Fibroblast of gingiva (primary cell): ENCODE results near the gene STARD7.
A peak's percentile ranks its signal among the peaks of the same experiment; 100 is the strongest.

ENCODE experiments used
- DNase-seq: peaks from one replicate; pipeline ENCODE4 v3.0.0-alpha.2; 2011; ENCODE audit warnings: low read depth

Gene STARD7, protein sequence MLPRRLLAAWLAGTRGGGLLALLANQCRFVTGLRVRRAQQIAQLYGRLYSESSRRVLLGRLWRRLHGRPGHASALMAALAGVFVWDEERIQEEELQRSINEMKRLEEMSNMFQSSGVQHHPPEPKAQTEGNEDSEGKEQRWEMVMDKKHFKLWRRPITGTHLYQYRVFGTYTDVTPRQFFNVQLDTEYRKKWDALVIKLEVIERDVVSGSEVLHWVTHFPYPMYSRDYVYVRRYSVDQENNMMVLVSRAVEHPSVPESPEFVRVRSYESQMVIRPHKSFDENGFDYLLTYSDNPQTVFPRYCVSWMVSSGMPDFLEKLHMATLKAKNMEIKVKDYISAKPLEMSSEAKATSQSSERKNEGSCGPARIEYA

DNA sequence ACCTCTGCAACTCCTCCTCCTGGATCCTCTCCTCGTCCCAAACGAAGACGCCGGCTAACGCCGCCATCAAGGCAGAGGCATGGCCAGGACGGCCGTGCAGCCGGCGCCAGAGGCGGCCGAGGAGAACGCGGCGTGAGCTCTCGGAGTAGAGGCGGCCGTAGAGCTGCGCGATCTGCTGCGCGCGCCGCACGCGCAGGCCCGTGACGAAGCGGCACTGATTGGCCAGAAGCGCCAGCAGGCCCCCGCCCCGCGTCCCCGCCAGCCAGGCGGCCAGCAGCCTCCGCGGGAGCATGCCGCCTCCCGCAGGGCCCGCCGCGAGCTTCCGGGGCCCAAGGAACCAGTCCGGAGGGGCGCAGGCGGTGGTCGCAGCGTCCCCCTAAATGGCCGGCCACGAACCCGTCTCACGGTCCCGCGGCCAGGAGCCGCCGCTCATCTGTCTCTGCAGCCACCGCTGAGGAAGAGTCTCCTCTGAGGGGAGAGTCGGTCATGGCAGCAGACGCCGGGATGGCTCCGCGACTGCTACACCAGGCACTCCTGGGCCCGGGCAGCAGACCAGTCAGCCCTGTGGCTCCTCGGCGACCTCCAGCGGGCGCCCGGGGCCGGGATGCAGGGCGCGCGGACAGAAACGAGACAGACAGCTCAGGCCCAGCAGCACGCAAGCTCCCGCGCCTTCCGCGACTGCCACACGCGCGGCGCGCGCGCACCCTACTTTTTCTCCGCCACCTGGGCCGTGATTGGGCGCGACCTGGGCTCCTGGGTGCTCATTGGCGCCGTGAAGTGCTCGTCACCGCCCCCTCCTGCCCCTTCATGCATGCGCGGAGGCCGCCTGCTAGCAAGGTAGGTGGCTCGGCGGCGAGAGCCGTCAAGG, at the start of gene STARD7:
TSS of gene STARD7 (minus strand) at position 685 of the 868 bp plus-strand sequence. CDS start at position 292, 393 bp downstream.
- DNase-seq: peak; percentile 99

DNA sequence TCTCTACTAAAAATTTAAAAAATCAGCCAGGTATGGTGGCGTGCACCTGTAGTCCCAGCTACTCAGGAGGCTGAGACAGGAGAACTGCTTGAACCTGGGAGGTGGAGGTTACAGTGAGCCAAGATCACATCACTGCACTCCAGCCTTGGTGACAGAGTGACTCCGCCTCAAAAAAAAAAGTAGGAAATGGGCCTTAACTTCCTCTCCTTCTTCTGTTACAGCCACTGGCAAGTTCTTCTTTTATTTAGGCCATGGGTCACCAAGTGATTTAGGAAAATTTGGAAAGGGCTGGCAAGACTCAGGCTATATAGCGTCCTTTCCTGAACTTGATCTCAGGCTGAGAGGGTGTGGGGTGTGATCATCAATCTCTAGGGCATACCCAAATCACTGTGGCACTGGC, 49.1 kb upstream of the STARD7 start:
- DNase-seq: peak; percentile 37

DNA sequence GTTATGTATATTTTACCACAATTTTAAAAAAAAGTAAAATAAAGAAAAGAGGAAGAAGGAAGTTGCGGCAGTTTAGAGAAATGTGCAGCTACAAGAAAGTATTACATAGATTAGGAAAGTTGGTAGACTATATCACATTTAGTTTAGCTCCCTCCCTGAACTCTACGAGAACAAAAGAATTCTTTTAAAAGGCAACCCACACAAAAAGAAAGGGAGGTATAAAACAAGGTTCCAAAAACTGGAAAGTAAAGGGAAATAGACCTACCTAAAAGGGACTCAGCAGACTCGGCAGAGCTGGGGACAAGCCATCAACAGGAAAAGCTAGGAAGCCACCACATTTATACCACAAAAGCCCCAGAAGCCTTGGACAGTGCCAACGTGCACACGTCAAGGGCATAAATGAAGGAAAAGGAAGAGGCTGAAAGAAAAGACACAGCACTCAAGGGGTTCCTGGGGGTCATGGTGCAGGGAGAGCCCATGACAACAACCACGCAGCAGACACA, 48.0 kb upstream of the STARD7 start:
- DNase-seq: no peak

DNA sequence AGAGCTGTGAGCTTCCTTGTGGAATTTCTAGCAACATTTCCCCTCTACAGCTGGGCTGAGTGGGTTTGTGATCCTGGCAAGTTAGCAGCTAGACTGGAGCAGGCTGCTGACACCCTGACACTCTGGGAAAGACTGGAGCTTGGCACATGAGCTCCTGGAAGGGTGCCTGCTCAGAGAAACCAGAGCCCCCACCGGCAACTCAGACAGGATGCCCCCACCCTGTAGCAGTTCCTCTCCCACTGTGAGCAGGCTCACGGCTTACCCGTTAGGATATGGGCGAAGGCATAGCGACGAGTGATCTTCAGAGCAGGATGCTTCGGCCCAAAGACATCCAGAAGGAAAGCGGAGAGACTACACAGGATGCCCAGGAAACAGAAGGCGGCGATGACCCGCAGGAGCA, 45.9 kb upstream of the STARD7 start:
- no peak for DNase-seq

DNA sequence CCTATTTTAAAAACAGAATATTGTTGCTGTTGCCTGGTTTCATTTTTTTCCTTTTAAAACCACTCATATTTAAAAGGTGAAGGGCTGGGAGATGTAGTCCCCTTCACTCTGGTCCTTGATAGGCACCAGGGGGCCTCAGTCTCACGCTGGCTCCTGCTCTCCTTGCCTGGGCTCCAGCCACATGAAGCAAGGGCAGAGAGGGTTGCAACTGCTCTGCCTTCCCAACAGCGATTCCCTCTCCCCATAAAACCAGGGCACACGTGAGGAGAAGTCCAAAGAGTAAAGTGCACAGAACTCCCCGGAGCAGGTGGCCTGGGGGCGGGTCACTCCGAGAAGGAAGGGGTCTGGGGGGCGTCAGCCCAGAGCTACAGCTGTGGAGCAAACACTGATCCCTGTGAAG, 44.4 kb upstream of the STARD7 start:
- no peak for DNase-seq

DNA sequence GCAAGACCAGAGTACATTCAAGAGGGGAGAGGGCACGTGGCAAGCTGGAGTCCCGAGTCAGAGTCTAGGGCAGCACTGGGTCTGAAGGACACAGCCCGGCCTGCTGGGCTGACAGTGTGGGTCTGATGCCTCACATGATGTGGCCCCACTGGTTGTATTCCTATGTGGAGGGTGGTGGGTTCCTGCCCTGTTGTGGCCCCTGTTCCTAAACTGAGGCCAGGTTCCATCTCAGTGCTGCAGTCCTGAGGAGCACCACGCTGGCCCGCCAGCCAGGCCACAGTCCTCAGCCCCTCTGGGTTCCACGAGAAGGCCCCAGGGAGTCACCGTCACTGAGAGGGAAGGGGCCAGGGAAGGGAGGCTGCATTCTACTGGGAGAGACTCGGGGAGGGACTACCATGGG, 43.9 kb upstream of the STARD7 start:
- DNase-seq: no peak

DNA sequence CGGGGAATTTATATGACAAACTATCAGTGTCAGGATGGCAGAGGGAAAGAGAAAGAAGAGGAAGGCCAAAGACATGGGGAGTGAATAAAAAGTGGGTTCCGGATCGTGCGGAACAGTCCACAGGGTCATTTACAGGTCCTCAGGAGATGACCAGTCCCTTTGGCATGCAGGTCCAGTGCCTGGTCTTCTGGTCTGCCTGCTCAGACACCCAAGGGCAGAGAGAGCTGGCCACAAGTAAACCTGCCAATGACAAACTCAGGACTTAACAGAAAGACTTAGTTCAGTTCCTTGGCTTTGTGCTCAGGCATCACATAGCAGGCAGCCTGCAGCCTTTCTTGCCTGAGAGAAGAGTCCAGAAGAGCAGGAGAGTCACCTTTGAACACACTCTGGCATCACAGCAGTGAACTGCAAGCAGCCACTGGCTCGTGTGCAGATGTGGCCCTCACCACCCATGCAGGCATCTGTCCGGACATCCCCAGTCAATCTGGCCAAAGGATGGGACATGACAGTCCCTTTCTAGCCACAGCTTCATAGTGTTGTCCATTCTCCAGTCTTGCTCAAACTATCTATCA, 43.2 kb upstream of the STARD7 start:
- peak; percentile 93 for DNase-seq

DNA sequence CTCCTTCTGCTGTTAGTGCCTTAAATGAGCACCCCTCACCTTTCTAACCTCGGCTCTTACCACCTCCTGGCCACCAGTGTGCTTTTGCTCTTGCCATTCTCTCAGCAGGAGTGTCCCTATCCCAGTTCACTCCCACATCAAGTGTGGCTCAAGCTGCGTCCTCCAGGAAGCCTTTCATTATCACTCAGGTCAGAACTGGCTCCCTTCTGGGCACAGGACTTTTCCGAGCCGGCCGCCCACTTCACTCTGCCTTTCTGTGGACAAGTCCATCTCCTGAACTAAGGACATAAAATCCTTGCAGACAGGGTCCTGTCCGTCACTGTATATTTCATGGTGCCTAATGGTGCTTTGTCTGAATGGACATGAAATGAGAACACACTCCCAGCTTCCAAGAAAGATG, 41.6 kb upstream of the STARD7 start:
- DNase-seq: no peak

DNA sequence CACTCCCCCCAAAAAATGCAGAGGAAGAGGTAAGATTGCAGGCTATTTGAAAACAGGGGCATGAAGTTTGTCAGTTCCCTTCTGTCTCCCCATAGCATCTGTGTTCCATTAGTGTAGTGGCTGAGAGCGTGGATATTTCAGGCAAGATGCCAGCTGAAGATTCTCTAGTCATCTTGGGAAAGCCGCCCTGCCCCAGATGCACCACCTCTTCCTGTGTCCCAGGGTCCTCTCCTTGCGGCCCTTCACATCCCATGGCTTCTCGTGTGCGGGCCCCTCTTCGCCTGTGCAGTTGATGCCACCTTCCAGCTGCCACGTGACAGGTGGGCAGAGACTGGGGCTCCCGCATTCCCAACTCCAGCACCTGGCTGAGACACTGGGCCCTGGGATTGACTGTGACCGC, 41.0 kb upstream of the STARD7 start:
- peak; percentile 83 for DNase-seq

DNA sequence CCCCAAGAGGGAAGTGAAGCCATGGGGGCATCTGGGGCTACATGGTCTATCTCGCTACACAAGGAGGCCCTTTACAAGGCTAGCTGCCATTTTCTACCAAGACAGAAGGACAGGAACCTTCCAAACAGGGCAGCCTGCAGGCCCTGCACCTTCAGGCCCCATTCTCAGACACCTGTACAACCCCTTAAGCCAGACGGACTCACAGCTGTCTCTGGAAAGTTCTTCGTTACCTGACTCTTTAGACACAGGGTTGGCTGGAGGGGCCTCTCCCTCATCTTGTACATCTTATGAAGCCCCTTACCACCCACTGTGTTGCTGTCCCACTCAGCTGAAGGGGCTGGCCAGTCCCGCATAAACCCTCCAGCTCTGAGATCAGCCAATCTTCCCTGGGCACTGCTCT, 40.0 kb upstream of the STARD7 start:
- no peak for DNase-seq

DNA sequence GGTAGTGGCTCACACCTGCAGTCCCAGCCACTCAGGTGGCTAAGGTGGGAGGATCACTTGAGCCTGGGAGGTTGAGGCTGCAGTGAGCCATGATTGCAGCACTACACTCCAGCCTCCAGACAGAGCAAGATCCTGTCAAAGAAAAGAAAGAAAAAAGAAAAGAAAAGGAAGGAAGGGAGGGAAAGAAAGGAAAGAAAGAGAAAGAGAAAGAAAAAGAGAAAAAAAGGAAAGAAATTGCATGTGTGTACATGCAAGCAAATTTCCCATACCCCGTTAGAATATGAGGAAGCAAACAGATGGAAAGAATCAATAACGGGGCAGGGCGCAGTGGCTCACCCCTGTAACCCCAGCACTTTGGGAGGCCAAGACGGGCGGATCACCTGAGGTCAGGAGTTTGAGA, 39.3 kb upstream of the STARD7 start:
- no peak for DNase-seq

DNA sequence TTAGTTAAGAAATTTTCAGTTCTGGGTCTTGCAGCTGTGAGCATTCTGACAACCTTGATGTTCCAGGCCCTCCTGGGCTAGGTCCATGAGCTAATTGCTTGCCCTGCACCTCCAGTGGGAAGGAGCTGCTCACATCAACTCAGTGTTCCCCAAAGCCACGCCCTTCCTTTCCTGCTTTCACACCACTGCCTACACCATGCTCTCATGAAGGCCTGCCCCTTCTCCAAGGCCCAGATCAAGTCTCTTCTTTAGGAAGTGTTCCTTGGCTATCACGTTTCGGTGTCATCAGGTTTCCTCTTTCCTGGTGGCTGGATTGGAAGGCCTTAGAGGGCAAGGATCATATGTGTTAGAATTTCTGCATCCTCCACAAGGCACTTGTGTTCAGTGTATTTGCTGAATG, 38.4 kb upstream of the STARD7 start:
- no peak for DNase-seq

DNA sequence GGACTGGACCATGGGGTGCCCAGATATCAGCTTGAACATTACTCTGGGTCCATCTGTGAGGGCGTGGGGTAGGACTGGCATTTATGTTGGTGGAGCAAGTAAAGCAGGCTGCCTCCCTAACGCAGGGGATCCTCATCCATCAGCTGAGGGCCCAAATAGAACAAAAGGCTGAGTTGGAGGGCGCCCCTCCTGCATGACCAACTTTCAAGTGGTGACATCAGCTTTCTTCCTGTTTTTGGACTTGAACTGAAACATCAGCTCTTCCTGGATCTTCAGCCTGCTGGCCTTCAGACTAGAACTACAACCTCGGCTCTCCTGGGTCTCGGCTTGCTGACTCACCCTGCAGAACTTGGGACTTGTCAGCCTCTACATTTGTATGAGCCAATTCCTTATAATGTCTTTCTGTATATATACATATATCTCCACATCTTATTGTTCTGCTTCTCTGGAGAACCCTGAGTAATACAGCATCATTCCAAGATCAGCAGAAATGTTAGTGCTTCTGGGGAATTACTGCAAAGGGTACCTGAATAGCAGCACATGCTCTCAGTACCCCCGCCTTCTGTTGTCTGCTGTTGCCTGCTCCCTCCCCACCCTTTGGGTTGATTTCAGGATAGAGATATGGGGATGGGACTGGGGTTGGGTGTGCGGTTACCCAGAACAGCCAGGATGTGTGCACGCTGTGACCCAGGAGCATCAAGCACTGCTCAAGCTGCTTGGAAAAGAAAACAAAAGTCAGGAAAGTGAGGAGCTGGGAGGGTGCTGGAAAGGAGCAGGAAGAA, 37.2 kb upstream of the STARD7 start:
- no peak for DNase-seq

DNA sequence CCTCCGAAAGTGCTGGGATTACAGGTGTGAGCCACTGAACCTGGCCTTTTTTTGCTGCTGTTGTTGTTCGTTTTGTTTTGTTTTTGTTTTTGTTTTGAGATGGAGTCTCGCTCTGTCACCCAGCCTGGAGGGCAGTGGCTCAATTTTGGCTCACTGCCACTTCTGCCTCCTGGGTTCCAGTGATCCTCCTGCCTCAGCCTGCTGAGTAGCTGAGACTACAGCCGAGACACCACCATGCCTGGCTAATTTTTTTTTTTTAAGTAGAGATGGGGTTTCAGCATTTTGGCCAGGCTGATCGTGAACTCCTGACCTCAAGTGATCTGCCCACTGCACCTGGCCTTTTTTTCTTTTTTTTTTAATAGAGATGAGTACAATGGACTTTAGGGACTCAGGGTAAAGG, 35.2 kb upstream of the STARD7 start:
- DNase-seq: no peak

DNA sequence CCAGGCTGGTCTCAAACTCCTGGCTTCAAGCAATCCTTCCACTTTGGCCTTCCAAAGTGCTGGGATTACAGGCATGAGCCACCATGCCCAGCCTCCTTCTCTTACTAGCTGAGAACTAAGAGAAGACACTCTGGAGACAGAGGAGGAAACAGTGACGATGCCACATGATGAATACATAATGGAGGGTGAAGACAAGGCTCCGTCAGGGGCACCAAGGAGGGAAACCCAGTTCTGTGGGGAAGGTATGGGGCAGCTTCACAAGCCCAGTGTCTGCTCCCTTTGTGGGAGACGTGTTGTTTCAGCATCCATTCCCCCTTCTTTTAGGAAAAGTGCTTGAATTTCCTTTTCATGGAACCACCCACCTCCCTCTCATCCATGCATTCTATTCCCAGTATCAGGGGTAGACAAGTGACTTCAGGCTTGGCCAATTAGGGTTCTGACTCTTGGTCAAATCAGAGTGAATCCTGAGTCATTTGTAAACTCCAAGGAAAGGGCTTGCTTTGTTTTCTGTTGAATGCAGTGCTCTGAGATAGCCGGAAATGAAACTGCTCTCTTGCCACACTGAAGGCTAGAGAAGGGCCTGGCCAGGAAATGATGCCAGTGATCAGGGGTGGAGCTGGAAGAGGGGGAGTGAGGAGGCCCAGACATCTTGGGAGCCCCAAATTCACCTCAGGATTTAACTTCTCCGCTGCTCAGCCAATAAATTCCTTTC, 33.4 kb upstream of the STARD7 start:
- DNase-seq: peak; percentile 51

DNA sequence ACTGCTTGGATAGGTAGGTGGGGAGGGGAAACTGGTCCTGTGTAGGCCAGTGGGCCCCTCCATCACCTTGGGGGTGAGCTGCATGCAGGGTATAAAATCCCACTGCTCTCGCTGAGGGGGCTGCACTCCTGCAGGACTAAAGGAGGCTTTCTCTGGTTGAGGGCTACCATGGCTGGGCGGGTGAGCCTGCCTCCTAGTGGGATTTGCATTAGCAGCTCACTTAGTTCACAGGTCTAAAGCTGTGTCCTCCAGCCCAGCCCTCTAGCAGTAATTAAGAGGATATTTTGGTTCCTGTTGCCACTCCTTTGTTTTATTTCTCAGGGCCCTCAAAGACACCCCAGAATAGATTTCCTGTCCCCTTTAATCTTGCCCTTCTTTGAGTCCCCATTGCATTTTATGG, 32.6 kb upstream of the STARD7 start:
- DNase-seq: no peak

DNA sequence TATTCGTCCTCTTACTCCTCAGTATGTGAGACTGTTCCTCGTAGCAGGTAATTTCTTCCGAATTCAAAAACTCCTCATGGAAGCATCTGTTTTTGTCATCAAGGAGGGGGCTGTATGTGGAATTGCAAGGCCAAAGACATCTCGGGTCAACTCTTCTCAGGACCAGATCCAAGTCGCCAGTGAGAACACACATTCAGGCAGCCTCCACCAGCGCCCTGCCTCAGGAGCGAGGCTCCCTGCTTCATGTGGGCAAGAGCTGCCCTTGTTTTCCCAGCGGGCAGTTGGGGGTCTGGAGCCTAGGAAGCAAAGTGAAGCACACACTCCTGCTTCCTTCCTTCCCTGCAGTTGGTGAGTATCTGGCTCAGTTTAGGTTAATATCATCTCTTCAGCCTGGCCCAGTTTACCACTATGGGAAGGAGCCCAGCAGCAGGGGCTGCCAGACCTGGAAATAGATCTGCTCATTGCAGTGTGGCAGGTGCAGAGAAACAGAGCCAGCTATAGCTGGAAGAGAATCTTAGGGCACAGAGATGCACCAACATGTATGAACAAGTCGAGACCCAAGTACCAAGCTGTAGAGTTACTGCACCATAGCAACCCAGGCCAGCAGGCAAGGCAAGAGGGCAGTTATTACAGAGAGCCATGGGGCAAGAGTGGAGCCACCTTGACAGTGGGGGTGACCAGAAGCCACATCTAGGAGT, 31.9 kb upstream of the STARD7 start:
- DNase-seq: no peak

DNA sequence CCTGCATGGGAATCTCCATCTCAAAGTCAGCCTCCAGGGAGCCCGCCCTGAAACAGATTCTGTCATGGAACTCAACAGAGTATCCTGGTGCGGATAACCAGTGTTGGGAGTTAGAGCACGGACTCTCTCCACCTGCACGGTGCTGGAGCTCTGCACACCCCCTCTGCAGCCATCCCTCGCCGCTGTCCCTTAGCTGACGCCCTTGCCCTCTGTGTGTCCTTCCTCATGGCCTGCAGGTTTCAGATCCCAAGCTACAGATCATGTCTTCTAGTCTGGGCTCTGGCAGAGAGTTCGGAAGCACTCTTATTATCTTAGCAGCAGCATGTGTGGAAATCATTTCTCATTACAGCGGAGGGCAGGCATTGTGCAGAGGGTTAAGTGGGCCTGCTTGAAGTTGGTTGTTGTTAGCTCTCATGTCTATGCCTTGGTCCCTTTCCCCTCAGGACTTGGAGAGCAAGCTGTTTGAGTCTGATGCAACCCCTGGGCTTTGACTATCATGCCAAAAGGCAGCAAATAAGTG, 31.2 kb upstream of the STARD7 start:
- no peak for DNase-seq

DNA sequence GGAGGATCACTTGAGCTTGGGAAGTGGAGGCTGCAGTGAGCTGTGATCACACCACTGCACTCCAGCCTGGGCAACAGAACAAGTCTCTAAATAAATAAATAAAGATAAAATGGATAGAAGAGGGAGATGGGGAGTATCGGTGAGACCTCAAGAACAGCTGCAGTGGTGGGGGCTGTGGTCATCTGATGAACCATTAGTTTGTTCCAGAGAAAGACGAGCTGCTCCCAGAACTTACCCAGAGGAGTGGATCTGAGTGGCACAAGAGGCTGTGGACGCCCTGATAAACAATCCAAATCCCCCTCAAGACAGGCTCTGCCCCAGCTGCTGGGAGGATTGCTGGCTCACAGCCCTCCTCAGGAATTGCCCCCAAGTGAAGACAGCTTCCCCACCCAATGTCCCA, 30.5 kb upstream of the STARD7 start:
- no peak for DNase-seq

DNA sequence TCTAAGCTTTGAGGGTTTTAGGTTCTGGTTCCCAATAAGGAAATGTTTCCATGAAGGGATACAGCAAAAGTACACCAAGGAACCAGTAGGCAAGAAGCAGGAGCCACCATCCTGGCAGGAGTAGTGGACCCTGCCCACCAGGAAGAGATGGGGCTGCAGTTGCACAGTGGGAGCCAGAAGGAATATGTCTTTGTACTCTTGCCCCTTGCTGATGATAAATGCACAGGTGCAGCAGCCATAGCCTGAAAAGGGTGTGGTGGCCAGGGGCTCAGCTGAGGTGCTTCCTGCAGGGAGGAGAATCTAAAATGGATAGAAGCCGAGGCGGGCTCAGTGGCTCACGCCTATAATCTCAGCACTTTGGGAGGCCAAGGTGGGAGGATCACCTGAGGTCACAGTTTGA, 29.6 kb upstream of the STARD7 start:
- no peak for DNase-seq

DNA sequence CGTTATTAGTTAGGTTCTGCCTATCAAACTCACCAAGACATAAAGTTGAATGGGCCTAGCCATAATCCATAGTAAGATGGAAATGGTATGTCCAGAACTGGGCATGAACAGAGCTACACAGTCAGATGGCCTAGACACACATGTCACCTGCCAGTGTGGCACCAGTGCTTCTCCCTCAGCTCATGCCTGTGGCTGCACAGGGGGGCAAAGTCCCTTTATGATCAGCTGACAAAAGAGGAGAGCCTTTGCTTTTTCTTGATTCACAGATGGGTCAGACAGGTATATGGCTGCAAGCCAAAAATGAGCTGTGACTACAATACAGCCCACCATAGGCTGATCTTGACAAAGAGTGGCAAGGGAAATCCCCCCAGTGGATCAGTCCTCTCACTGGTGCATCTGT, 28.3 kb upstream of the STARD7 start:
- no peak for DNase-seq
